ENCODE results near the gene NAT9.
A peak's percentile ranks its signal among the peaks of the same experiment; 100 is the strongest.

Gene NAT9

GRCh38 chr17:74739227-74739831 lies 36.8 kb downstream of the NAT9 start:
- Histone ChIP-seq H3K18ac (ENCODE audit: low read length) (no peak overlapping the region), H3K4me1 (ENCODE audit: control insufficient read depth in 1 of 2, insufficient read depth in 2 of 2, low read length in 2 of 2) (peaks cover 11 to 15% of the 10 kb centered on the region in 2 experiments), H4K91ac (ENCODE audit: low read depth, low read length) (no peak overlapping the region), H2BK120ac (ENCODE audit: insufficient read depth, low read length, poor library complexity) (no peak overlapping the region), H3K4ac (ENCODE audit: low read depth, low read length) (no peak overlapping the region), H3K9ac (ENCODE audit: low read length) (no peak overlapping the region), H2AK5ac (ENCODE audit: low read length) (no peak overlapping the region), H3K9me3 (ENCODE audit: insufficient read depth, low read depth, low read length) (peaks cover 3% of the 10 kb centered on the region), H3K27ac (ENCODE audit: low read depth, low read length) (no peak overlapping the region), H2BK12ac (ENCODE audit: low read length) (no peak overlapping the region), H3K4me2 (ENCODE audit: low read length) (no peak overlapping the region), H3K14ac (ENCODE audit: low read length) (no peak overlapping the region), H3K23ac (ENCODE audit: low read length) (no peak overlapping the region), H2BK5ac (ENCODE audit: low read depth, low read length, poor library complexity) (no peak overlapping the region), H3K4me3 (ENCODE audit: low read depth, low read length) (no peak overlapping the region), H3K79me1 (ENCODE audit: low read length) (no peaks in the 10 kb centered on the region), H2AFZ (ENCODE audit: insufficient read depth, low read length, poor library complexity) (no peak overlapping the region), H3K36me3 (ENCODE audit: control insufficient read depth in 1 of 2, insufficient read depth in 2 of 2, low read length in 2 of 2) (no peaks in the 10 kb centered on the region), H3K79me2 (ENCODE audit: control insufficient read depth, insufficient read depth, low read length, poor library complexity) (no peaks in the 10 kb centered on the region), H4K8ac (ENCODE audit: low read depth, low read length) (no peak overlapping the region), H4K12ac (ENCODE audit: low read depth, low read length) (no peak overlapping the region), H3K27me3 (ENCODE audit: insufficient read depth, low read length) (peaks cover 18% of the 10 kb centered on the region)
- no peak for DNase-seq
- no CpG with 5 or more reads among the region's 12 CpGs for WGBS (ENCODE audit: extremely low coverage, insufficient coverage, insufficient read length)

- H4K8ac ChIP-seq (ENCODE audit: low read depth, low read length), result no peak overlapping the region
- no peak overlapping the region for H2BK12ac ChIP-seq (ENCODE audit: low read length)
- H3K9me3 ChIP-seq (ENCODE audit: insufficient read depth, low read depth, low read length), result peaks cover 4% of the 10 kb centered on the region
- H3K18ac ChIP-seq (ENCODE audit: low read length), result no peak overlapping the region
- H3K27me3 ChIP-seq (ENCODE audit: insufficient read depth, low read length), result peaks cover 18% of the 10 kb centered on the region
- H2AFZ ChIP-seq (ENCODE audit: insufficient read depth, low read length, poor library complexity), result no peak overlapping the region
- H3K4me1 ChIP-seq (ENCODE audit: control insufficient read depth in 1 of 2, insufficient read depth in 2 of 2, low read length in 2 of 2), result peaks cover 11 to 15% of the 10 kb centered on the region in 2 experiments
- no peaks in the 10 kb centered on the region for H3K79me2 ChIP-seq (ENCODE audit: control insufficient read depth, insufficient read depth, low read length, poor library complexity)
- no peak overlapping the region for H3K9ac ChIP-seq (ENCODE audit: low read length)
- no peaks in the 10 kb centered on the region for H3K36me3 ChIP-seq (ENCODE audit: control insufficient read depth in 1 of 2, insufficient read depth in 2 of 2, low read length in 2 of 2)
- no peak overlapping the region for H3K4ac ChIP-seq (ENCODE audit: low read depth, low read length)
- H2BK5ac ChIP-seq (ENCODE audit: low read depth, low read length, poor library complexity), result no peak overlapping the region
- H2AK5ac ChIP-seq (ENCODE audit: low read length), result no peak overlapping the region
- H4K12ac ChIP-seq (ENCODE audit: low read depth, low read length), result no peak overlapping the region
- H3K4me2 ChIP-seq (ENCODE audit: low read length), result no peak overlapping the region
- no CpG with 5 or more reads among the region's 16 CpGs for WGBS (ENCODE audit: extremely low coverage, insufficient coverage, insufficient read length)
- no peak overlapping the region for H2BK120ac ChIP-seq (ENCODE audit: insufficient read depth, low read length, poor library complexity)
- no peak overlapping the region for H3K14ac ChIP-seq (ENCODE audit: low read length)
- DNase-seq, result no peak
- no peak overlapping the region for H3K23ac ChIP-seq (ENCODE audit: low read length)
- H3K4me3 ChIP-seq (ENCODE audit: low read depth, low read length), result no peak overlapping the region
- no peak overlapping the region for H4K91ac ChIP-seq (ENCODE audit: low read depth, low read length)
- no peaks in the 10 kb centered on the region for H3K79me1 ChIP-seq (ENCODE audit: low read length)
- H3K27ac ChIP-seq (ENCODE audit: low read depth, low read length), result no peak overlapping the region
Observed at GRCh38 chr17:74738051-74738996, 37.8 kb downstream of the NAT9 start.

- Histone ChIP-seq H4K12ac (ENCODE audit: low read depth, low read length) (no peak overlapping the region), H3K4me3 (ENCODE audit: low read depth, low read length) (peak overlapping the region; percentile 45), H4K8ac (ENCODE audit: low read depth, low read length) (no peak overlapping the region), H4K91ac (ENCODE audit: low read depth, low read length) (no peak overlapping the region), H3K4me2 (ENCODE audit: low read length) (peak overlapping the region; percentile 61), H3K14ac (ENCODE audit: low read length) (no peak overlapping the region), H2AFZ (ENCODE audit: insufficient read depth, low read length, poor library complexity) (peak overlapping the region; percentile 8), H3K9ac (ENCODE audit: low read length) (no peak overlapping the region), H2BK120ac (ENCODE audit: insufficient read depth, low read length, poor library complexity) (no peak overlapping the region), H3K27ac (ENCODE audit: low read depth, low read length) (no peak overlapping the region), H2BK12ac (ENCODE audit: low read length) (no peak overlapping the region), H3K18ac (ENCODE audit: low read length) (no peak overlapping the region), H3K27me3 (ENCODE audit: insufficient read depth, low read length) (peaks cover 18% of the 10 kb centered on the region), H3K79me1 (ENCODE audit: low read length) (no peaks in the 10 kb centered on the region), H2AK5ac (ENCODE audit: low read length) (no peak overlapping the region), H3K4ac (ENCODE audit: low read depth, low read length) (no peak overlapping the region), H3K9me3 (ENCODE audit: insufficient read depth, low read depth, low read length) (peaks cover 4% of the 10 kb centered on the region), H3K36me3 (ENCODE audit: control insufficient read depth in 1 of 2, insufficient read depth in 2 of 2, low read length in 2 of 2) (no peaks in the 10 kb centered on the region), H2BK5ac (ENCODE audit: low read depth, low read length, poor library complexity) (no peak overlapping the region), H3K79me2 (ENCODE audit: control insufficient read depth, insufficient read depth, low read length, poor library complexity) (no peaks in the 10 kb centered on the region), H3K23ac (ENCODE audit: low read length) (no peak overlapping the region), H3K4me1 (ENCODE audit: control insufficient read depth in 1 of 2, insufficient read depth in 2 of 2, low read length in 2 of 2) (peaks cover 11 to 15% of the 10 kb centered on the region in 2 experiments)
- no peak for DNase-seq
- WGBS (ENCODE audit: extremely low coverage, insufficient coverage, insufficient read length), result no CpG with 5 or more reads among the region's 38 CpGs
Observed at GRCh38 chr17:74737299-74738050, 38.7 kb downstream of the NAT9 start.

- H2AFZ ChIP-seq (ENCODE audit: insufficient read depth, low read length, poor library complexity), result peak within 1 kb of the TSS; percentile 8
- H3K9ac ChIP-seq (ENCODE audit: low read length), result no peak within 1 kb of the TSS
- peaks cover 9 to 11% of the 10 kb centered on the region in 2 experiments for H3K4me1 ChIP-seq (ENCODE audit: control insufficient read depth in 1 of 2, insufficient read depth in 2 of 2, low read length in 2 of 2)
- no peak within 1 kb of the TSS for H3K27ac ChIP-seq (ENCODE audit: low read depth, low read length)
- no peak within 1 kb of the TSS for H3K4ac ChIP-seq (ENCODE audit: low read depth, low read length)
- H3K23ac ChIP-seq (ENCODE audit: low read length), result no peak within 1 kb of the TSS
- H4K12ac ChIP-seq (ENCODE audit: low read depth, low read length), result no peak within 1 kb of the TSS
- no CpG with 5 or more reads among the region's 67 CpGs for WGBS (ENCODE audit: extremely low coverage, insufficient coverage, insufficient read length)
- H4K91ac ChIP-seq (ENCODE audit: low read depth, low read length), result no peak within 1 kb of the TSS
- no peaks in the 10 kb centered on the region for H3K36me3 ChIP-seq (ENCODE audit: control insufficient read depth in 1 of 2, insufficient read depth in 2 of 2, low read length in 2 of 2)
- DNase-seq, result no peak
- no peaks in the 10 kb centered on the region for H3K79me1 ChIP-seq (ENCODE audit: low read length)
- H3K79me2 ChIP-seq (ENCODE audit: control insufficient read depth, insufficient read depth, low read length, poor library complexity), result no peaks in the 10 kb centered on the region
- H2BK5ac ChIP-seq (ENCODE audit: low read depth, low read length, poor library complexity), result no peak within 1 kb of the TSS
- H4K8ac ChIP-seq (ENCODE audit: low read depth, low read length), result no peak within 1 kb of the TSS
- no peak within 1 kb of the TSS for H2BK12ac ChIP-seq (ENCODE audit: low read length)
- H3K18ac ChIP-seq (ENCODE audit: low read length), result no peak within 1 kb of the TSS
- H3K9me3 ChIP-seq (ENCODE audit: insufficient read depth, low read depth, low read length), result peaks cover 7% of the 10 kb centered on the region
- no peak within 1 kb of the TSS for H2AK5ac ChIP-seq (ENCODE audit: low read length)
- peak within 1 kb of the TSS; percentile 61 for H3K4me2 ChIP-seq (ENCODE audit: low read length)
- H2BK120ac ChIP-seq (ENCODE audit: insufficient read depth, low read length, poor library complexity), result no peak within 1 kb of the TSS
- peaks cover 18% of the 10 kb centered on the region for H3K27me3 ChIP-seq (ENCODE audit: insufficient read depth, low read length)
- H3K14ac ChIP-seq (ENCODE audit: low read length), result no peak within 1 kb of the TSS
- peak within 1 kb of the TSS; percentile 45 for H3K4me3 ChIP-seq (ENCODE audit: low read depth, low read length)
Observed at GRCh38 chr17:74736513-74737298, 39.4 kb downstream of the NAT9 start, which contains the start of gene RAB37. TSS of gene RAB37 (plus strand) at chr17:74737256. CDS start at chr17:74737273, 17 bp downstream.

Measured in trophoblast cell (in vitro differentiated cells and primary cell).